Ishikawa (cell line): ENCODE results near the gene CFAP90.

ENCODE experiments used
- CEBPB ChIP-seq: IDR thresholded peaks from 2 replicates; pipeline ENCODE4 v1.6.1; 2012
- EP300 ChIP-seq: IDR thresholded peaks from 2 replicates; pipeline ENCODE4 v1.6.1; 2012; ENCODE audit warnings: borderline replicate concordance
- MAX ChIP-seq: IDR thresholded peaks from 2 replicates; pipeline ENCODE4 v1.6.1; 2012
- NFIC ChIP-seq: IDR thresholded peaks from 2 replicates; pipeline ENCODE4 v1.6.1; 2012
- RAD21 ChIP-seq: IDR thresholded peaks from 2 replicates; pipeline ENCODE4 v1.6.1; 2012; ENCODE audit warnings: low read depth
- REST ChIP-seq: IDR thresholded peaks from 2 replicates; pipeline ENCODE4 v1.6.1; 2012; ENCODE audit warnings: low read depth, mild to moderate bottlenecking
- TCF12 ChIP-seq: IDR thresholded peaks from 2 replicates; pipeline ENCODE4 v1.6.1; 2012; ENCODE audit warnings: low read depth
- USF1 ChIP-seq: IDR thresholded peaks from 2 replicates; pipeline ENCODE4 v1.6.1; 2012
- ZBTB7A ChIP-seq: IDR thresholded peaks from 2 replicates; pipeline ENCODE4 v1.6.1; 2012; ENCODE audit warnings: low read depth

- TF ChIP-seq MAX: no peak
- no peak for TF ChIP-seq CEBPB
- TF ChIP-seq EP300: no peak
- TF ChIP-seq NFIC: no peak
- TF ChIP-seq USF1: no peak
- TF ChIP-seq ZBTB7A: no peak
- no peak for TF ChIP-seq TCF12
- TF ChIP-seq RAD21: no peak
- no peak for TF ChIP-seq REST
Observed at GRCh38 chr5:7855611-7856010, 4.7 kb upstream of the CFAP90 start.
